ENCODE measurements around the gene MAGI2.

Gene MAGI2

GRCh38 chr7:78280276-78280675, 1173.2 kb downstream of the MAGI2 start:
- no peak overlapping the region for H3K27ac ChIP-seq (ENCODE audit: low read depth, low read length)
- H3K4me1 ChIP-seq (ENCODE audit: control insufficient read depth, insufficient read depth, low read length) = no peaks in the 10 kb centered on the region
- H3K36me3 ChIP-seq (ENCODE audit: control insufficient read depth, insufficient read depth, low read length) = no peaks in the 10 kb centered on the region
- H3K9me3 ChIP-seq (ENCODE audit: control insufficient read depth, insufficient read depth, low read depth, low read length) = no peaks in the 10 kb centered on the region
- H3K4me3 ChIP-seq (ENCODE audit: low read depth, low read length) = no peak overlapping the region
- no peaks in the 10 kb centered on the region for H3K27me3 ChIP-seq (ENCODE audit: control insufficient read depth, insufficient read depth, low read length)
- H3K9ac ChIP-seq (ENCODE audit: low read length) = no peak overlapping the region

- H3K27me3 ChIP-seq (ENCODE audit: control insufficient read depth, insufficient read depth, low read length) = no peaks in the 10 kb centered on the region
- no peak overlapping the region for H3K27ac ChIP-seq (ENCODE audit: low read depth, low read length)
- no peaks in the 10 kb centered on the region for H3K9me3 ChIP-seq (ENCODE audit: control insufficient read depth, insufficient read depth, low read depth, low read length)
- H3K4me1 ChIP-seq (ENCODE audit: control insufficient read depth, insufficient read depth, low read length) = no peaks in the 10 kb centered on the region
- H3K9ac ChIP-seq (ENCODE audit: low read length) = no peak overlapping the region
- H3K4me3 ChIP-seq (ENCODE audit: low read depth, low read length) = no peak overlapping the region
- no peaks in the 10 kb centered on the region for H3K36me3 ChIP-seq (ENCODE audit: control insufficient read depth, insufficient read depth, low read length)
Observed at GRCh38 chr7:78279457-78279856, 1174.0 kb downstream of the MAGI2 start.

- Histone ChIP-seq H3K27me3 (ENCODE audit: control insufficient read depth, insufficient read depth, low read length) (no peaks in the 10 kb centered on the region), H3K9ac (ENCODE audit: low read length) (no peak overlapping the region), H3K4me3 (ENCODE audit: low read depth, low read length) (no peak overlapping the region), H3K27ac (ENCODE audit: low read depth, low read length) (no peak overlapping the region), H3K4me1 (ENCODE audit: control insufficient read depth, insufficient read depth, low read length) (no peaks in the 10 kb centered on the region), H3K9me3 (ENCODE audit: control insufficient read depth, insufficient read depth, low read depth, low read length) (no peaks in the 10 kb centered on the region), H3K36me3 (ENCODE audit: control insufficient read depth, insufficient read depth, low read length) (no peaks in the 10 kb centered on the region)
Observed at GRCh38 chr7:78279032-78279431, 1174.4 kb downstream of the MAGI2 start.

- Histone ChIP-seq H3K27me3 (ENCODE audit: control insufficient read depth, insufficient read depth, low read length) (no peaks in the 10 kb centered on the region), H3K9ac (ENCODE audit: low read length) (no peak overlapping the region), H3K9me3 (ENCODE audit: control insufficient read depth, insufficient read depth, low read depth, low read length) (no peaks in the 10 kb centered on the region), H3K27ac (ENCODE audit: low read depth, low read length) (no peak overlapping the region), H3K4me3 (ENCODE audit: low read depth, low read length) (no peak overlapping the region), H3K36me3 (ENCODE audit: control insufficient read depth, insufficient read depth, low read length) (no peaks in the 10 kb centered on the region), H3K4me1 (ENCODE audit: control insufficient read depth, insufficient read depth, low read length) (peaks cover 9% of the 10 kb centered on the region; the same call in 1 of the 2 replicates)
Observed at GRCh38 chr7:78267141-78267540, 1186.3 kb downstream of the MAGI2 start.

DNA sequence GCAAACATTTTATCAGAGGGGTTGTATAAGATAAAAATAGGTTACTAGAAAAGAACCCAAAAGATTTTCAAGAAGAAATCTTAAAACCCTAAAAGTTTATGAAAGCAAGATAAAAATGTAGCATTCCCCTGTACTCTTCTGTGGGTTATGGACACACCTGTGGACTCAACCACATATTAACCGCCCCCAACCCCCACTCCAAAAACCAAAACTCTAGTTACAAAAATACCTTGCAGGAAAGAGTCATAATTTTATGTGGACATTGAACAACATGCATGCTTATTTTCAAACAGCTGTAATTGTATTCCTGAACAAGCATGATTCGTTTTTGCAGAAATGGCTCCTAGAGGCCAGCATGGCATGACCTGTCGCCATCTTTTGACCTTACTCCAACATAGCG, 1188.0 kb downstream of the MAGI2 start:
- no peak overlapping the region for H3K9ac ChIP-seq (ENCODE audit: low read length)
- H3K36me3 ChIP-seq (ENCODE audit: control insufficient read depth, insufficient read depth, low read length) = no peaks in the 10 kb centered on the region

GRCh38 chr7:78265071-78265470, 1188.4 kb downstream of the MAGI2 start:
- H3K9me3 ChIP-seq (ENCODE audit: control insufficient read depth, insufficient read depth, low read depth, low read length) = no peaks in the 10 kb centered on the region
- peaks cover 9% of the 10 kb centered on the region; the same call in 1 of the 2 replicates for H3K4me1 ChIP-seq (ENCODE audit: control insufficient read depth, insufficient read depth, low read length)
- H3K27me3 ChIP-seq (ENCODE audit: control insufficient read depth, insufficient read depth, low read length) = no peaks in the 10 kb centered on the region
- H3K9ac ChIP-seq (ENCODE audit: low read length) = no peak overlapping the region
- H3K27ac ChIP-seq (ENCODE audit: low read depth, low read length) = no peak overlapping the region
- no peaks in the 10 kb centered on the region for H3K36me3 ChIP-seq (ENCODE audit: control insufficient read depth, insufficient read depth, low read length)
- no peak overlapping the region for H3K4me3 ChIP-seq (ENCODE audit: low read depth, low read length)

More for the DNA sequence above, 1188.0 kb downstream of the MAGI2 start:
- no peaks in the 10 kb centered on the region for H3K27me3 ChIP-seq (ENCODE audit: control insufficient read depth, insufficient read depth, low read length)
- peaks cover 9% of the 10 kb centered on the region; the same call in 1 of the 2 replicates for H3K4me1 ChIP-seq (ENCODE audit: control insufficient read depth, insufficient read depth, low read length)
- no peaks in the 10 kb centered on the region for H3K9me3 ChIP-seq (ENCODE audit: control insufficient read depth, insufficient read depth, low read depth, low read length)
- H3K4me3 ChIP-seq (ENCODE audit: low read depth, low read length) = no peak overlapping the region
- H3K27ac ChIP-seq (ENCODE audit: low read depth, low read length) = no peak overlapping the region

DNA sequence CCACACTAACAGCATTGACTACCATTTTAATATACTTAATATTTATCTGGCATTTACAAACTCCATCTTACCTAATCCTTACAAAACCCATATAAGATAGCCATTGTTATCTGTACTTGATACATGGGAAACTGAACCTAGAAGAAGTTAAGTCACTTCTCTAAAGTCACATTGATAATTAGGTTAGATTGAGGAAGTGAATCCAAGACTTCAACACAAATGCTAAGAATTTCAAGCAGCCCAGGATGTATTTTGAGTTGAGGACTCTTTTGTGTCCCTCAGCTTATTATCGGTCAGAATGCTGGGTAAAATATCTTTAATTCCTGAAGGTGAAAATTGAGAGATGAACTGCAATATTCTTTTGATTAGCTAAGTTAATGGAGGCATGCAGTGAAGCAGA, 1189.4 kb downstream of the MAGI2 start:
- Histone ChIP-seq H3K9ac (ENCODE audit: low read length) (no peak overlapping the region), H3K27ac (ENCODE audit: low read depth, low read length) (no peak overlapping the region), H3K9me3 (ENCODE audit: control insufficient read depth, insufficient read depth, low read depth, low read length) (no peaks in the 10 kb centered on the region), H3K36me3 (ENCODE audit: control insufficient read depth, insufficient read depth, low read length) (no peaks in the 10 kb centered on the region), H3K4me3 (ENCODE audit: low read depth, low read length) (no peak overlapping the region), H3K27me3 (ENCODE audit: control insufficient read depth, insufficient read depth, low read length) (no peaks in the 10 kb centered on the region), H3K4me1 (ENCODE audit: control insufficient read depth, insufficient read depth, low read length) (peaks cover 9% of the 10 kb centered on the region; the same call in 1 of the 2 replicates)

DNA sequence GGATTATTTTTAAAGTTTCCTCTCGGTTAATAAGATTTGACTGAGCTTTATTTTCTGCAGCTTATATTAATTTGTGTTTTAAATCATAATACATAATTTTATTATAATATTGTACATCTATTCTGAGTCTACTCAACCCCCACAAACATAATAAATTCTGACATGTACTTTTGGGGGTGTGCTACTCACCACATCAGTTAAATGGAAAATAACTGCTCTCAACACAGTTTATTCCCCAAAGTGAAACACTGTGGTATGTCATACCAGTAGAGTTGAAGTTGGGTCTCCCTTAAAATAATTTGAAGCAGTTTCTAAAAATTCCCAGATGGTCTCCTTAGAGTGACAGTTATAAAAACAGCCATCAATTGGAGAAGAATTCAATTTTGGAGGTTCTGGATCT, 1191.7 kb downstream of the MAGI2 start:
- H3K9ac ChIP-seq (ENCODE audit: low read length) = no peak overlapping the region
- H3K27ac ChIP-seq (ENCODE audit: low read depth, low read length) = no peak overlapping the region
- H3K27me3 ChIP-seq (ENCODE audit: control insufficient read depth, insufficient read depth, low read length) = no peaks in the 10 kb centered on the region
- H3K4me1 ChIP-seq (ENCODE audit: control insufficient read depth, insufficient read depth, low read length) = peaks cover 9% of the 10 kb centered on the region; the same call in 1 of the 2 replicates
- no peak overlapping the region for H3K4me3 ChIP-seq (ENCODE audit: low read depth, low read length)
- H3K9me3 ChIP-seq (ENCODE audit: control insufficient read depth, insufficient read depth, low read depth, low read length) = no peaks in the 10 kb centered on the region
- no peaks in the 10 kb centered on the region for H3K36me3 ChIP-seq (ENCODE audit: control insufficient read depth, insufficient read depth, low read length)

GRCh38 chr7:78261302-78261701, 1192.2 kb downstream of the MAGI2 start:
- H3K4me1 ChIP-seq (ENCODE audit: control insufficient read depth, insufficient read depth, low read length) = peaks cover 9% of the 10 kb centered on the region; the same call in 1 of the 2 replicates

GRCh38 chr7:78260826-78261225, 1192.6 kb downstream of the MAGI2 start:
- no peak overlapping the region for H3K9ac ChIP-seq (ENCODE audit: low read length)
- no peak overlapping the region for H3K27ac ChIP-seq (ENCODE audit: low read depth, low read length)
- no peaks in the 10 kb centered on the region for H3K36me3 ChIP-seq (ENCODE audit: control insufficient read depth, insufficient read depth, low read length)

More at GRCh38 chr7:78261302-78261701, 1192.2 kb downstream of the MAGI2 start:
- no peak overlapping the region for H3K9ac ChIP-seq (ENCODE audit: low read length)
- no peaks in the 10 kb centered on the region for H3K36me3 ChIP-seq (ENCODE audit: control insufficient read depth, insufficient read depth, low read length)
- no peaks in the 10 kb centered on the region for H3K9me3 ChIP-seq (ENCODE audit: control insufficient read depth, insufficient read depth, low read depth, low read length)
- no peaks in the 10 kb centered on the region for H3K27me3 ChIP-seq (ENCODE audit: control insufficient read depth, insufficient read depth, low read length)
- no peak overlapping the region for H3K4me3 ChIP-seq (ENCODE audit: low read depth, low read length)
- H3K27ac ChIP-seq (ENCODE audit: low read depth, low read length) = no peak overlapping the region

DNA sequence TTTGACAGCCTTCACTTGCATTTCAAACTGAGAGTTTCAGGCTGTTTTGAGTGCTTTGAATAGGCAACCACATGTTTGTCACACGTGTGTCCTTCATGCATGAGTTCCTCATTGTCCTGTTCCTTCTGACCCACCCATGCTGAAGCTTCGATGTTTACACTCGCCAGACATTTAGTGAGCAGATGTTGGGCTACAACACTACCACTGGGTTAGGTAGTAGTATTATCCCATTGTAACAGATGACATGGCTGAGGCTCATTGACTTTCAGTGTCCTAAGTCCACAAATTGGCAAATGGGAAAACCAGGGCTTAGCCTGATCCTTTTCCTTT, 1198.8 kb downstream of the MAGI2 start:
- Histone ChIP-seq H3K9me3 (ENCODE audit: control insufficient read depth, insufficient read depth, low read depth, low read length) (no peaks in the 10 kb centered on the region), H3K36me3 (ENCODE audit: control insufficient read depth, insufficient read depth, low read length) (no peaks in the 10 kb centered on the region), H3K27me3 (ENCODE audit: control insufficient read depth, insufficient read depth, low read length) (no peaks in the 10 kb centered on the region), H3K27ac (ENCODE audit: low read depth, low read length) (no peak overlapping the region), H3K9ac (ENCODE audit: low read length) (no peak overlapping the region), H3K4me1 (ENCODE audit: control insufficient read depth, insufficient read depth, low read length) (no peaks in the 10 kb centered on the region), H3K4me3 (ENCODE audit: low read depth, low read length) (no peak overlapping the region)

More at GRCh38 chr7:78260826-78261225, 1192.6 kb downstream of the MAGI2 start:
- Histone ChIP-seq H3K4me3 (ENCODE audit: low read depth, low read length) (no peak overlapping the region), H3K4me1 (ENCODE audit: control insufficient read depth, insufficient read depth, low read length) (peaks cover 9% of the 10 kb centered on the region; the same call in 1 of the 2 replicates), H3K27me3 (ENCODE audit: control insufficient read depth, insufficient read depth, low read length) (no peaks in the 10 kb centered on the region), H3K9me3 (ENCODE audit: control insufficient read depth, insufficient read depth, low read depth, low read length) (no peaks in the 10 kb centered on the region)

Data from HUES6 (cell line).